Panc1 (cell line): Measurements from ENCODE around the gene PFN4.

ENCODE experiments used
- TCF7L2 ChIP-seq: IDR thresholded peaks from 2 replicates; pipeline ENCODE4 v1.6.1; 2011; ENCODE audit warnings: mild to moderate bottlenecking, low read depth, low read length, inconsistent platforms
- TF ChIP-seq, protein P1 (sequence below): fragments of 450-650 bp; IDR thresholded peaks from 2 replicates; pipeline ENCODE4 v1.5.1; 2017; ENCODE audit warnings: mild to moderate bottlenecking

- TF ChIP-seq, protein P1, sequence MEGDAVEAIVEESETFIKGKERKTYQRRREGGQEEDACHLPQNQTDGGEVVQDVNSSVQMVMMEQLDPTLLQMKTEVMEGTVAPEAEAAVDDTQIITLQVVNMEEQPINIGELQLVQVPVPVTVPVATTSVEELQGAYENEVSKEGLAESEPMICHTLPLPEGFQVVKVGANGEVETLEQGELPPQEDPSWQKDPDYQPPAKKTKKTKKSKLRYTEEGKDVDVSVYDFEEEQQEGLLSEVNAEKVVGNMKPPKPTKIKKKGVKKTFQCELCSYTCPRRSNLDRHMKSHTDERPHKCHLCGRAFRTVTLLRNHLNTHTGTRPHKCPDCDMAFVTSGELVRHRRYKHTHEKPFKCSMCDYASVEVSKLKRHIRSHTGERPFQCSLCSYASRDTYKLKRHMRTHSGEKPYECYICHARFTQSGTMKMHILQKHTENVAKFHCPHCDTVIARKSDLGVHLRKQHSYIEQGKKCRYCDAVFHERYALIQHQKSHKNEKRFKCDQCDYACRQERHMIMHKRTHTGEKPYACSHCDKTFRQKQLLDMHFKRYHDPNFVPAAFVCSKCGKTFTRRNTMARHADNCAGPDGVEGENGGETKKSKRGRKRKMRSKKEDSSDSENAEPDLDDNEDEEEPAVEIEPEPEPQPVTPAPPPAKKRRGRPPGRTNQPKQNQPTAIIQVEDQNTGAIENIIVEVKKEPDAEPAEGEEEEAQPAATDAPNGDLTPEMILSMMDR: no peak
- no peak for TF ChIP-seq TCF7L2
Measured at GRCh38 chr2:24169023-24169422, 45.9 kb upstream of the PFN4 start.
